Fibroblast of lung (primary cell): ENCODE data around the gene EPHB1.
"Not testable (repeated sequence)": the region's sequence is repeated elsewhere in the genome, so short reads cannot be mapped to it uniquely, and the experiment has no call there.

Experiments used
- EZH2 ChIP-seq: IDR thresholded peaks from 2 replicates; pipeline ENCODE4 v1.5.1; 2012; ENCODE audit warnings: low read length, control low read depth, mild to moderate bottlenecking; ENCODE audit errors: missing control alignments
- TF ChIP-seq, protein P1 (sequence below), 2 donors: IDR thresholded peaks in 1 of 2; conservative IDR thresholded peaks in 1 of 2; 1 replicate in 1 of 2; 2 replicates in 1 of 2; pipeline ENCODE4 v1.5.1; 2011 to 2012; ENCODE audit warnings: low read length in 2 of 2, control low read depth in 1 of 2, inconsistent platforms in 1 of 2, low read depth in 1 of 2, mild to moderate bottlenecking in 1 of 2

DNA sequence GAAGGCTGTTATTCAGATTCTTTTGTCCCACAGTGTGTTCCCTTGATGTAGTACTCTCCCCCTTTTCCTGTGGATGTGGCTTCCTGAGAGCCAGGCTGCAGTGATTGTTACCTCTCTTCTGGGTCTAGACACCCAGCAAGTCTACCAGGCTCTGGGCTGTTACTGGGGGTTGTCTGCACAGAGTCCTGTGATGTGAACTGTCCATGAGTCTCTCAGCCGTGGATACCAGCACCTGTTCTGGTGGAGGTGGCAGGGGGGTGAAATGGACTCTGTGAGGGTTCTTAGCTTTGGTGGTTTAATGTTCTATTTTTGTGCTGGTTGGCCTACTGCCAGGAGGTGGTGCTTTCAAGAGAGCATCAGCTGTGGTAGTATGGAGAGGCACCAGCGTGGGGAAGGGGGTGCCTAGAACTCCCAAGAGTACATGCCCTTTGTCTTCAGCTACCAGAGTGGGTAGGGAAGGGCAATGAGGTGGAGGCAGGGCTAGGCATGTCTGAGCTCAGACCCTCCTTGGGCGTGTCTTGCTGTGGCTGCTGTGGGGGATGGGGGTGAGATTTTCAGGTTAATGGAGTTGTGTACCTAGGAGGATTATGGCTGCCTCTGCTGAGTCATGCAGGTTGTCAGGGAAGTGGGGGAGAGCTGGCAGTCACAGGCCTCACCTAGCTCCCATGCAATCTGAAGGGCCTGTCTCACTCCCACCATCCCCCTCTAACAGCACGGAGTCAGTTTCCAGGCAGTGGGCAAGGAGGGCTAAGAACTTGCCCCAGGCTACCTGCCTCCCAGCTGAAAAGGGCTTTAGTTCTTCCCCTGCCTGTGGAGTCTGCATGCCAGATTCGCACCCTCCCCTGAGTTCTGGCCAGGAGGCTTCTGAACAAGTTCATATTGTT, 272.0 kb downstream of the EPHB1 start:
- TF ChIP-seq, protein P1, sequence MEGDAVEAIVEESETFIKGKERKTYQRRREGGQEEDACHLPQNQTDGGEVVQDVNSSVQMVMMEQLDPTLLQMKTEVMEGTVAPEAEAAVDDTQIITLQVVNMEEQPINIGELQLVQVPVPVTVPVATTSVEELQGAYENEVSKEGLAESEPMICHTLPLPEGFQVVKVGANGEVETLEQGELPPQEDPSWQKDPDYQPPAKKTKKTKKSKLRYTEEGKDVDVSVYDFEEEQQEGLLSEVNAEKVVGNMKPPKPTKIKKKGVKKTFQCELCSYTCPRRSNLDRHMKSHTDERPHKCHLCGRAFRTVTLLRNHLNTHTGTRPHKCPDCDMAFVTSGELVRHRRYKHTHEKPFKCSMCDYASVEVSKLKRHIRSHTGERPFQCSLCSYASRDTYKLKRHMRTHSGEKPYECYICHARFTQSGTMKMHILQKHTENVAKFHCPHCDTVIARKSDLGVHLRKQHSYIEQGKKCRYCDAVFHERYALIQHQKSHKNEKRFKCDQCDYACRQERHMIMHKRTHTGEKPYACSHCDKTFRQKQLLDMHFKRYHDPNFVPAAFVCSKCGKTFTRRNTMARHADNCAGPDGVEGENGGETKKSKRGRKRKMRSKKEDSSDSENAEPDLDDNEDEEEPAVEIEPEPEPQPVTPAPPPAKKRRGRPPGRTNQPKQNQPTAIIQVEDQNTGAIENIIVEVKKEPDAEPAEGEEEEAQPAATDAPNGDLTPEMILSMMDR (conservative IDR thresholded peaks at IDR 0.05 in 1 of 2, IDR thresholded peaks at IDR 0.05 in 1 of 2; ENCODE audit: low read depth in 1 of 2, low read length in 2 of 2), result not testable (repeated sequence)
- not testable (repeated sequence) for TF ChIP-seq EZH2
